ENCODE data around the gene NID1.

Gene NID1

DNA sequence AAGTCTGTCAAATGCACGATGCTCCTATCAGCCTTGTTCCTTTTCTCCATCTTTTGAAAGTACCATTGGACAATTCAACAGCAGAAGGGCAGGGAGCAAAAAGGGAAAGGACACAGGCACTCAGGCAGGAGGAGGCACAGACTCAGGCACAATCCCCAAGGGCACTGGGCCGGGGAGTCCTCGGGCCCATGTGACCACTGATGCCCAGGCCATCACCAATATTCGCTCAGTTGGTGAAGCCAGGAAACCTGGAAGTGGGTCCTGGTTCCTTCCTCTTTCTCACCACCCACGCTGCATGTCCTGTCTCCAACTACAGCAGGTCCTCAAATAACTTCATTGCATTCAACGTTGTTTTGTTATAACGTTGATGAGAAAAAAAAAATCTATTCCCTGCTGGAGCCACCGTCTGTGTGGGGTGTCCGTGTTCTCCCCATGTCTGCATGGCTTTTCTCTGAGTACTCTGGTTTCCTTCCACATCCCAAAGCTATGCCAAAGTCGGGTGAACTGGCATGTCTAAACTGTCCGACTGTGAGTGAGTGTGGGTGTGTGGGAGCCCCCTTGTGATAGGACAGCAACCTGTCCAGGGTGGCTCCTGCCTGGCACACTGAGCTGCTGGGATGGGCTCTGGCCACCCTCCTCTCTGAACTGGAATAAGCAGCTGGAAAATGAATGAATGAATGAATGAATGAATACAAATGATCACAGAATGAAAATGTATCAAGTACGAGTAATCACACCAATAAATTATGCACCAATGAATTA lies 12.5 kb downstream of the NID1 start:
- Histone ChIP-seq H3K36me3 (ENCODE audit: control insufficient read depth, insufficient read depth, low read length) (no peaks in the 10 kb centered on the region), H2AFZ (no peak overlapping the region), H3K4me2 (ENCODE audit: low read length) (no peak overlapping the region), H3K27me3 (ENCODE audit: control insufficient read depth, insufficient read depth, low read length) (no peaks in the 10 kb centered on the region), H3K27ac (no peak overlapping the region), H3K4me1 (no peaks in the 10 kb centered on the region), H3K9me3 (ENCODE audit: control insufficient read depth, low read length) (no peaks in the 10 kb centered on the region), H3K79me2 (no peaks in the 10 kb centered on the region), H3K9ac (no peak overlapping the region), H3K4me3 (ENCODE audit: low read depth, low read length) (no peak overlapping the region)
- TF ChIP-seq, protein P1, sequence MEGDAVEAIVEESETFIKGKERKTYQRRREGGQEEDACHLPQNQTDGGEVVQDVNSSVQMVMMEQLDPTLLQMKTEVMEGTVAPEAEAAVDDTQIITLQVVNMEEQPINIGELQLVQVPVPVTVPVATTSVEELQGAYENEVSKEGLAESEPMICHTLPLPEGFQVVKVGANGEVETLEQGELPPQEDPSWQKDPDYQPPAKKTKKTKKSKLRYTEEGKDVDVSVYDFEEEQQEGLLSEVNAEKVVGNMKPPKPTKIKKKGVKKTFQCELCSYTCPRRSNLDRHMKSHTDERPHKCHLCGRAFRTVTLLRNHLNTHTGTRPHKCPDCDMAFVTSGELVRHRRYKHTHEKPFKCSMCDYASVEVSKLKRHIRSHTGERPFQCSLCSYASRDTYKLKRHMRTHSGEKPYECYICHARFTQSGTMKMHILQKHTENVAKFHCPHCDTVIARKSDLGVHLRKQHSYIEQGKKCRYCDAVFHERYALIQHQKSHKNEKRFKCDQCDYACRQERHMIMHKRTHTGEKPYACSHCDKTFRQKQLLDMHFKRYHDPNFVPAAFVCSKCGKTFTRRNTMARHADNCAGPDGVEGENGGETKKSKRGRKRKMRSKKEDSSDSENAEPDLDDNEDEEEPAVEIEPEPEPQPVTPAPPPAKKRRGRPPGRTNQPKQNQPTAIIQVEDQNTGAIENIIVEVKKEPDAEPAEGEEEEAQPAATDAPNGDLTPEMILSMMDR (IDR thresholded peaks at IDR 0.05): no peak

DNA sequence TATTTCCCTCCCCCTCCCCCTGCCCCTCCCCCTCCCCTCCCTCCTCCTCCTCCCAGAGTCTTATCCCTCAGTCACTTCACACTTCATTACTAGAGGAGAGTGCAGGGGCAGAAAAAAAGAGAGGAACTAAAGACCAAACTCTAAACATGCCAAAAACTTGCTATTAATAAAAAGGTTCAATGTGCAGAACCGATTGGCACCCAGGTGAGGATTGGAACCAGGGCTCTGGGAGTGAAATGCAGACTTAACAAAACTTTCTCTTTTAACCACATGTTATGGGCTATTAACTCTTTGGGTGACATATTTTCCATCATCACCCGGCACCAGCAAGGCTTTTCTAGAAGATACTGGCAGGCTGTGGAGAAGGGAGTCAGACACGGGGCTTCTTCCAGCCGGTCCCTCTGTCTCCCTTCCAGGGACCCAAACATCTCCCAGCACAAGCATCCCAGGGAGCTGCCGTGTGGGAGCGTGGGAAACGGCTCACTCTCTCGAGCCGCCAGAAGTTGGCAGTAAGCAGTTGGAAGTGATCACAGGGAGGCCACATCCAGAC lies 13.6 kb downstream of the NID1 start:
- H3K27me3 ChIP-seq (ENCODE audit: control insufficient read depth, insufficient read depth, low read length): no peaks in the 10 kb centered on the region
- no peaks in the 10 kb centered on the region for H3K36me3 ChIP-seq (ENCODE audit: control insufficient read depth, insufficient read depth, low read length)
- TF ChIP-seq, protein P1 (IDR thresholded peaks at IDR 0.05): no peak
- no peak overlapping the region for H2AFZ ChIP-seq
- H3K4me2 ChIP-seq (ENCODE audit: low read length): no peak overlapping the region
- H3K9me3 ChIP-seq (ENCODE audit: control insufficient read depth, low read length): no peaks in the 10 kb centered on the region
- H3K27ac ChIP-seq: no peak overlapping the region
- no peak overlapping the region for H3K9ac ChIP-seq
- H3K79me2 ChIP-seq: no peaks in the 10 kb centered on the region
- H3K4me3 ChIP-seq (ENCODE audit: low read depth, low read length): no peak overlapping the region
- H3K4me1 ChIP-seq: no peaks in the 10 kb centered on the region

DNA sequence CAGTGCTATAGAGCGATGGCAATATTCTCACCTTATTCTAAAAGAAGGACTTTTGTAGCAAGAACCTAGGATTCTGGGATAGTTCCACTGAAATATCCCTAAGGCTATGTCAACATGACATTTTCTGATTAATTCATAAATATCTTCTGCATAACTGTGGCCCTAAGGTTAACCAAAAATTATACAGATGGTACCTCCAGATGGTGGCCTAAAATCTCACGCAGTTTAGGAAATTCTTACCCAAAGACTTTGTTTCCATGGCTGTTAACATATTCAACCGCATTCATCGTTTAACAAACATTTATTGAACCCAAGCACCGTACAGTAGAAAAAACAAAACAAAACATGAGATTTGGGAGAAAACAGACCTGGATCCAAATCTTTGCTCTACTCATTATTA lies 19.1 kb downstream of the NID1 start:
- Histone ChIP-seq H3K4me2 (ENCODE audit: low read length) (no peak overlapping the region), H3K4me1 (no peaks in the 10 kb centered on the region), H3K79me2 (no peaks in the 10 kb centered on the region), H3K4me3 (ENCODE audit: low read depth, low read length) (no peak overlapping the region), H3K9ac (no peak overlapping the region), H3K27ac (no peak overlapping the region), H3K36me3 (ENCODE audit: control insufficient read depth, insufficient read depth, low read length) (no peaks in the 10 kb centered on the region), H2AFZ (no peak overlapping the region), H3K9me3 (ENCODE audit: control insufficient read depth, low read length) (no peaks in the 10 kb centered on the region), H3K27me3 (ENCODE audit: control insufficient read depth, insufficient read depth, low read length) (no peaks in the 10 kb centered on the region)
- TF ChIP-seq, protein P1 (IDR thresholded peaks at IDR 0.05): no peak

DNA sequence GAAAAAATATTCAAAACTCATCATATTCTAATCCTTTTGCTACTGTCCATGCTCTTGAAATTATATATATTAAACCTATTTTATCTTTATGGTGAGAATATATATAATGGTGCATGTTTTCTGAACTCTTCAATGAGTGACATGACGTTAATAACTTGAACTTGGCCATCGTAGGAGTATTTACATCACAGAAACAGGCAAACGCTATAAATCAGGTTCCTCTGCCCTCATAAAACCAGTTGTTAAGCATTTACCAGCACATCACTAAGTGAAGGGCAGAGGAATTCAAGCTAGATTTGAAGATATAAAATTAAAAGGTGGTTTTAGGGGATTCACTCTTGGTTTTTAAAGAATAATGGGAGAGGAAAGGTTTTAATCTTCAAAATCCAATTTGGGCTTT lies 20.5 kb downstream of the NID1 start:
- Histone ChIP-seq H3K27ac (no peak overlapping the region), H2AFZ (no peak overlapping the region), H3K79me2 (no peaks in the 10 kb centered on the region), H3K9me3 (ENCODE audit: control insufficient read depth, low read length) (no peaks in the 10 kb centered on the region), H3K4me1 (no peaks in the 10 kb centered on the region), H3K27me3 (ENCODE audit: control insufficient read depth, insufficient read depth, low read length) (no peaks in the 10 kb centered on the region), H3K4me2 (ENCODE audit: low read length) (no peak overlapping the region), H3K9ac (no peak overlapping the region), H3K36me3 (ENCODE audit: control insufficient read depth, insufficient read depth, low read length) (no peaks in the 10 kb centered on the region), H3K4me3 (ENCODE audit: low read depth, low read length) (no peak overlapping the region)
- TF ChIP-seq, protein P1 (IDR thresholded peaks at IDR 0.05): no peak

All from parathyroid adenoma (tissue), 2 donors.